Loucy (cell line): ENCODE data around the gene PPM1F.

ENCODE experiments used
- EZH2phosphoT487 ChIP-seq: fragments of 200-600 bp; IDR thresholded peaks from 2 replicates; pipeline ENCODE4 v1.6.1; 2018; ENCODE audit warnings: antibody characterized with exemption, mild to moderate bottlenecking, moderate library complexity, borderline replicate concordance
- TF ChIP-seq, protein P1 (sequence below): fragments of 200-600 bp; sonication (generic); conservative IDR thresholded peaks from 2 replicates; pipeline ENCODE4 v1.5.1; 2014; ENCODE audit warnings: mild to moderate bottlenecking, antibody characterized with exemption, low read length

DNA sequence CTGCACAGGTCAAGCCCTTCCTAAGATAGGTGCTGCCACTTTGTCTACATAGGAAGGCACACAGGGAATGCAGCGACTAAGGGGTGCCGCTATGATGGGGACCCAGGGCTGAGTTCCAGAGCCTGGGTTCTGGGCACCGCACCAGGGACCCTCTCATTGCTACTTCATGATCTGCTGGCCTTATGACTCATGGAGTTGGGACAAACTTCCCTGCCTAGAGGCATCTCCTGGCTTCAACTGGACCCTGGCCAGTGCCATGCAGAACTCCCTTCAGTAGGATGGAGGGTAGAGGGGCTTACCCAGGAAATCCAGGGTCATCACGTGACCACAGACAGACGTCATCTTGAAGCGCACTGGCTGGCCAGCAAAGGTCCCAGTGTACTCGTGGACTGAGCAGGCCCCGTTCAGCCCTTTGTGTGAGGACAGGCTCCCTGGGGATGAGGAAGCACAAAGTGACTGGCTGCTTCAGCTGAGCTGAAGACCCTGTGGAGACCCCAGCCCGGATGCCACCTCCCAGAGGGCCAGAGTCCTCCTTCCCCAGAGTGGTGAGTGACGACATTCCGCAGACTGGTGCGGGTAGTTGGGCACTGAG, 21.5 kb upstream of the PPM1F start:
- TF ChIP-seq, protein P1, sequence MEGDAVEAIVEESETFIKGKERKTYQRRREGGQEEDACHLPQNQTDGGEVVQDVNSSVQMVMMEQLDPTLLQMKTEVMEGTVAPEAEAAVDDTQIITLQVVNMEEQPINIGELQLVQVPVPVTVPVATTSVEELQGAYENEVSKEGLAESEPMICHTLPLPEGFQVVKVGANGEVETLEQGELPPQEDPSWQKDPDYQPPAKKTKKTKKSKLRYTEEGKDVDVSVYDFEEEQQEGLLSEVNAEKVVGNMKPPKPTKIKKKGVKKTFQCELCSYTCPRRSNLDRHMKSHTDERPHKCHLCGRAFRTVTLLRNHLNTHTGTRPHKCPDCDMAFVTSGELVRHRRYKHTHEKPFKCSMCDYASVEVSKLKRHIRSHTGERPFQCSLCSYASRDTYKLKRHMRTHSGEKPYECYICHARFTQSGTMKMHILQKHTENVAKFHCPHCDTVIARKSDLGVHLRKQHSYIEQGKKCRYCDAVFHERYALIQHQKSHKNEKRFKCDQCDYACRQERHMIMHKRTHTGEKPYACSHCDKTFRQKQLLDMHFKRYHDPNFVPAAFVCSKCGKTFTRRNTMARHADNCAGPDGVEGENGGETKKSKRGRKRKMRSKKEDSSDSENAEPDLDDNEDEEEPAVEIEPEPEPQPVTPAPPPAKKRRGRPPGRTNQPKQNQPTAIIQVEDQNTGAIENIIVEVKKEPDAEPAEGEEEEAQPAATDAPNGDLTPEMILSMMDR: no peak
- no peak for TF ChIP-seq EZH2phosphoT487
